ENCODE results near the gene ZBTB16. TPM values are rescaled to one million over a fixed set of nuclear protein-coding genes. Genes with fewer than 3 reads are reported as not detected.
A peak's percentile ranks its signal among the peaks of the same experiment; 100 is the strongest.

ZBTB16 gene
- total RNA-seq, 1 donor from 2014 or later, result 0.54 TPM

DNA sequence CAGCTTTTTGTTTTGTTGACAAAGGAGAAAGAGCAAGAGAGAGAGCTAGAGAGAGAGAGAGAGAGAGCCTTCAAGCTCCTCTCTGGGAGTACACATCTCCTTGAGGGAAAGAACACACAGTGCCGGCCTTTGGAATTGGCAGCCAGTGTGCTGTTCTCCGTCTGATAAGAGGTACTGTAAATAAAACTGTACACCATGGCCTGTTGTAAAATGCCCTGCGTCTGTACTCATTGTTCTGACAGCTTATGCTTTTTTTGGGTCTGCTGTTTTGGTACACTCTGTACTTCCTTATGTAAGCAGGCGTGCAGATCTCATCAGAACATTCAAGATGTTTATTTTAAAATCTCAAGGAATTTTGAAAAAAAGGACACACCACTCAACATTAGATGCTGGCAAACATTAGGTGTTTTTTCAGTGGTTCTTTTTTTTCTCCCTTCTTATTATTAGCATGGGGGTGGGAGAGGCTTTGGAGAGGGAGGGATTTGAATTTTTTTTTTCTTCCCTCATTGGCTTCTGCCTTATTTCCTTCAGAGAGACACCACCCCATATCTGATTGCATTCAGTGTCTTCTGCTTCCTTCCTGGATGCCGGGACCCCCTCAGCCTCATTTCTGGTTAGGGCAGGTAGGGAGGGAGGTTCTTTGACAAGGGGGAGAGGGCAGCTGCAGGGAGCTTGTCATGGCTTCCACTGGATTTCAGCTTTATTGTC is 119.9 kb downstream of the ZBTB16 start:
- Mint-ChIP-seq H3K27me3 (ENCODE audit: unreplicated experiment) (peaks cover 3% of the 10 kb centered on the region), H3K4me3 (ENCODE audit: unreplicated experiment) (no peak overlapping the region), H3K27ac (ENCODE audit: unreplicated experiment) (no peak overlapping the region), H3K36me3 (ENCODE audit: low read depth, unreplicated experiment) (no peaks in the 10 kb centered on the region), H3K4me1 (ENCODE audit: unreplicated experiment) (peaks cover 25% of the 10 kb centered on the region), H3K9me3 (ENCODE audit: unreplicated experiment) (no peaks in the 10 kb centered on the region)
- TF ChIP-seq, protein P1, sequence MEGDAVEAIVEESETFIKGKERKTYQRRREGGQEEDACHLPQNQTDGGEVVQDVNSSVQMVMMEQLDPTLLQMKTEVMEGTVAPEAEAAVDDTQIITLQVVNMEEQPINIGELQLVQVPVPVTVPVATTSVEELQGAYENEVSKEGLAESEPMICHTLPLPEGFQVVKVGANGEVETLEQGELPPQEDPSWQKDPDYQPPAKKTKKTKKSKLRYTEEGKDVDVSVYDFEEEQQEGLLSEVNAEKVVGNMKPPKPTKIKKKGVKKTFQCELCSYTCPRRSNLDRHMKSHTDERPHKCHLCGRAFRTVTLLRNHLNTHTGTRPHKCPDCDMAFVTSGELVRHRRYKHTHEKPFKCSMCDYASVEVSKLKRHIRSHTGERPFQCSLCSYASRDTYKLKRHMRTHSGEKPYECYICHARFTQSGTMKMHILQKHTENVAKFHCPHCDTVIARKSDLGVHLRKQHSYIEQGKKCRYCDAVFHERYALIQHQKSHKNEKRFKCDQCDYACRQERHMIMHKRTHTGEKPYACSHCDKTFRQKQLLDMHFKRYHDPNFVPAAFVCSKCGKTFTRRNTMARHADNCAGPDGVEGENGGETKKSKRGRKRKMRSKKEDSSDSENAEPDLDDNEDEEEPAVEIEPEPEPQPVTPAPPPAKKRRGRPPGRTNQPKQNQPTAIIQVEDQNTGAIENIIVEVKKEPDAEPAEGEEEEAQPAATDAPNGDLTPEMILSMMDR (IDR thresholded peaks at IDR 0.05; ENCODE audit: unreplicated experiment), result no peak
- no peak for DNase-seq (ENCODE audit: low spot score)

DNA sequence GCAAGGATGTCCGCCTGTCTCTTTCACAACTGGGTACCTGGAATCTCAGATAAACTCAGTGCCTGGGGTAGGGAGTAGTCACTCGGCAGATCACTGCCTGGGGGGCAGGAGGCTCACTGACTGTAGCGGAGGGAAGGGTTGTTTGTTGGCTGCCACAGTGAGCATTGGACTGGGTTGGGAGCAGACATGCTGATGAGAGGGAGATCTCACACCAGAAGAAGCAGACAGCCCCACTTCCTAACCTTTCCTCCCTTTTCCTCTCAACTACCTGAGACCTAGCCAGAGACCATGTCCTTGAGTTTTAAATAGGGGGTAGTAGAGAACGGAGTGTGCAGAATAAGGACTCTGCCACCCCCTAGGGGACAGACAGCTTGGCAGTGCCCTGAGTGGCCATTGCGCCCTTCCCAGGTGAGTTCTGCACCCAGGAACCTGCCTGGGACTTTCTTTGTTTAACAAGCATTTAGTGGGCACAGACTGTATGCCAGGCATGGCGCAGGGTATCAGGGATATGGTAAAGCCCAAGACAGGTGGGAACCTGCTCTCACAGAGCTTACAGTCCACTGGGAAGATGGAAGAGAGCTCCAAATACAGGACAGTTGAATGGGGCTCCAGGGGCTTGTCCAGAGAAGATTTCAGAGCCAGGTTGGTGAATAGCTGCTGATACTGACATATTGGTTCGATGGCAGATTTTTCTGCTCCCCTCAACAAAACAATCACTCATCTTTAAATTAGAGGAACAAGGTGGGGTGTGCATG is 121.0 kb downstream of the ZBTB16 start:
- no peak overlapping the region for H3K27ac Mint-ChIP-seq (ENCODE audit: unreplicated experiment)
- DNase-seq (ENCODE audit: low spot score), result peak; percentile 31

DNA sequence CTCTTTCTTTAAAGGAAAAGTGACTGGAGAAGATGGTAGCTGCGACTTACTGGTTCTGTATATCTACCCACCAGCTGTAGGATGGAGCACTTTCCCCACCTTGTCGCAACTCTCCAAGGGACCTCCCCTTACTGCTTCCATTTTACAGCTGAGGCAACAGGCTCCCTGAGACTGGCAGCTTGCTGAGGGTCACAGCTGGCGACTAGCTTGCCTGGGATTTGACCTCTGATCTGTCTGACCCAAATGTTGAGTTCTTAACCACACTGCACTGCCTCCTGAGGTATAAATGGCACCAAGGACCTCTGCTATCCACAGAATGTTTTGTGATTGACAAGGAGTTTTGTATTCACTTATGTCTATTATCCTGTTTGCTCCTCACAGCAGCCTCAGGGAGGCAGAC is 121.7 kb downstream of the ZBTB16 start:
- Mint-ChIP-seq H3K9me3 (ENCODE audit: unreplicated experiment) (no peaks in the 10 kb centered on the region), H3K27me3 (ENCODE audit: unreplicated experiment) (peaks cover 5% of the 10 kb centered on the region), H3K36me3 (ENCODE audit: low read depth, unreplicated experiment) (no peaks in the 10 kb centered on the region), H3K27ac (ENCODE audit: unreplicated experiment) (no peak overlapping the region), H3K4me3 (ENCODE audit: unreplicated experiment) (no peak overlapping the region), H3K4me1 (ENCODE audit: unreplicated experiment) (peaks cover 25% of the 10 kb centered on the region)
- TF ChIP-seq, protein P1 (IDR thresholded peaks at IDR 0.05; ENCODE audit: unreplicated experiment), result no peak
- DNase-seq (ENCODE audit: low spot score), result no peak

More for the DNA sequence above, 121.0 kb downstream of the ZBTB16 start:
- H3K4me1 Mint-ChIP-seq (ENCODE audit: unreplicated experiment), result peaks cover 25% of the 10 kb centered on the region
- peaks cover 3% of the 10 kb centered on the region for H3K27me3 Mint-ChIP-seq (ENCODE audit: unreplicated experiment)
- TF ChIP-seq, protein P1 (IDR thresholded peaks at IDR 0.05; ENCODE audit: unreplicated experiment), result peak; percentile 19
- H3K4me3 Mint-ChIP-seq (ENCODE audit: unreplicated experiment), result no peak overlapping the region
- H3K36me3 Mint-ChIP-seq (ENCODE audit: low read depth, unreplicated experiment), result no peaks in the 10 kb centered on the region
- no peaks in the 10 kb centered on the region for H3K9me3 Mint-ChIP-seq (ENCODE audit: unreplicated experiment)

DNA sequence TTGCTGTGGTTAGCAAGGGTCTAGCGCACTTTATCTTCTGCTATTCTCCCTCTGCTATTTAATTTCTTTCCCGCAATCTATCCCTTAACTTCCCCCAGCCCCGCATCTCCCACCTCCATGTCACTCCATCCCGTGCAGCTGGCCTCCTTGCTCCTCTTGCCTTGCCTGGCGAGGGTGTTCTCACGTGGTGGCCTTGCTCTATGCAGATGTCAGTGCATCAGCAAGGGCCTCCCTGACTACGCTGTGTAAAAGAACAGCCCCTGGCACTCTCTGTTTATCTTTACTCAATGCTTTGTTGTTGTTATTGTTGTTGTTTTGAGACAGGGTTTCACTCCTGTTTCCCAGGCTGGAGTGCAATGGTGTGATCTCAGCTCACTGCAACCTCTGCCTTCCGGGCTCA is 122.2 kb downstream of the ZBTB16 start:
- Mint-ChIP-seq H3K4me1 (ENCODE audit: unreplicated experiment) (peaks cover 25% of the 10 kb centered on the region), H3K4me3 (ENCODE audit: unreplicated experiment) (no peak overlapping the region), H3K27ac (ENCODE audit: unreplicated experiment) (no peak overlapping the region), H3K27me3 (ENCODE audit: unreplicated experiment) (peaks cover 6% of the 10 kb centered on the region), H3K9me3 (ENCODE audit: unreplicated experiment) (no peaks in the 10 kb centered on the region), H3K36me3 (ENCODE audit: low read depth, unreplicated experiment) (no peaks in the 10 kb centered on the region)
- DNase-seq (ENCODE audit: low spot score), result no peak
- TF ChIP-seq, protein P1 (IDR thresholded peaks at IDR 0.05; ENCODE audit: unreplicated experiment), result no peak

Data from endothelial cell (in vitro differentiated cells).